ENCODE results near the gene PCDHGA5.
"Not testable (repeated sequence)": the region's sequence is repeated elsewhere in the genome, so short reads cannot be mapped to it uniquely, and the experiment has no call there.

PCDHGA5 gene

GRCh38 chr5:141363952-141364660 lies at the start of gene PCDHGA5:
Gene PCDHGA5, plus strand, starts transcription at chr5:141364162. Its CDS starts 169 bp downstream, at chr5:141364331.
- DNase-seq = no peak

- not testable (repeated sequence) for DNase-seq
Measured at GRCh38 chr5:141316963-141317362, 47.0 kb upstream of the PCDHGA5 start.

- no peak for DNase-seq
Measured at GRCh38 chr5:141319202-141319601, 44.8 kb upstream of the PCDHGA5 start.

GRCh38 chr5:141319699-141320098 lies 44.3 kb upstream of the PCDHGA5 start:
- DNase-seq = no peak

- peak; percentile 95 for DNase-seq
Measured at GRCh38 chr5:141320225-141321169, 43.5 kb upstream of the PCDHGA5 start, which contains the start of gene TAF7. Gene TAF7, minus strand, starts transcription at chr5:141320784. Its CDS starts 740 bp downstream, at chr5:141320044.

GRCh38 chr5:141322261-141322660 lies 41.7 kb upstream of the PCDHGA5 start:
- no peak for DNase-seq

- DNase-seq = peak; percentile 84
Measured at GRCh38 chr5:141326088-141326854, 37.7 kb upstream of the PCDHGA5 start.

- no peak for DNase-seq
Measured at GRCh38 chr5:141328231-141328630, 35.7 kb upstream of the PCDHGA5 start.

- DNase-seq = no peak
Measured at GRCh38 chr5:141330299-141331080, 33.5 kb upstream of the PCDHGA5 start, which contains the start of gene PCDHGA1. Gene PCDHGA1, plus strand, starts transcription at chr5:141330514.

GRCh38 chr5:141332571-141332970 lies 31.4 kb upstream of the PCDHGA5 start:
- not testable (repeated sequence) for DNase-seq

GRCh38 chr5:141338538-141339306 lies 25.2 kb upstream of the PCDHGA5 start, which contains the start of gene PCDHGA2:
Gene PCDHGA2, plus strand, starts transcription at chr5:141338760.
- DNase-seq = no peak

GRCh38 chr5:141340781-141341354 lies 23.1 kb upstream of the PCDHGA5 start:
- not testable (repeated sequence) for DNase-seq

GRCh38 chr5:141342773-141343172 lies 21.2 kb upstream of the PCDHGA5 start:
- no peak for DNase-seq

- DNase-seq = no peak
Measured at GRCh38 chr5:141343242-141343952, 20.6 kb upstream of the PCDHGA5 start, which contains the start of gene PCDHGA3. Gene PCDHGA3, plus strand, starts transcription at chr5:141343829. Its CDS starts 205 bp downstream, at chr5:141344034.

GRCh38 chr5:141343953-141344463 lies 20.0 kb upstream of the PCDHGA5 start:
- no peak for DNase-seq

- DNase-seq = no peak
Measured at GRCh38 chr5:141345327-141345726, 18.6 kb upstream of the PCDHGA5 start.

GRCh38 chr5:141346017-141346416 lies 17.9 kb upstream of the PCDHGA5 start:
- DNase-seq = not testable (repeated sequence)

GRCh38 chr5:141349917-141350619 lies 13.9 kb upstream of the PCDHGA5 start, which contains the start of gene PCDHGB1:
Gene PCDHGB1, plus strand, starts transcription at chr5:141350099. Its CDS starts 162 bp downstream, at chr5:141350261.
- DNase-seq = peak; percentile 73

GRCh38 chr5:141351591-141351990 lies 12.4 kb upstream of the PCDHGA5 start:
- no peak for DNase-seq
